NCI-H187 (cell line): Measurements from ENCODE around the gene TSTD2.
"Not testable (repeated sequence)": the region's sequence is repeated elsewhere in the genome, so short reads cannot be mapped to it uniquely, and the experiment has no call there.

Experiments
- DNase-seq, 2 experiments: peaks; one replicate each; lab custom pipeline; 2025; lab: John Stamatoyannopoulos, UW

The TSTD2 gene

GRCh38 chr9:97586909-97587308 is 46.3 kb downstream of the TSTD2 start:
- not testable (repeated sequence) for DNase-seq

DNA sequence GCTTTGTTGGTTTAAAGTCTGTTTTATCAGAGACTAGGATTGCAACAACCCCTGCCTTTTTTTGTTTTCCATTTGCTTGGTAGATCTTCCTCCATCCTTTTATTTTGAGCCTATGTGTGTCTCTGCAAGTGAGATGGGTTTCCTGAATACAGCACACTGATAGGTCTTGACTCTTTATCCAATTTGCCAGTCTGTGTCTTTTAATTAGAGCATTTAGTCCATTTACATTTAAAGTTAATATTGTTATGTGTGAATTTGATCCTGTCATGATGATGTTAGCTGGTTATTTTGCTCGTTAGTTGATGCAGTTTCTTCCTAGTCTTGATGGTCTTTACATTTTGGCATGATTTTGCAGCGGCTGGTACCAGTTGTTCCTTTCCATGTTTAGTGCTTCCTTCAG is 48.4 kb downstream of the TSTD2 start:
- DNase-seq: not testable (repeated sequence)

DNA sequence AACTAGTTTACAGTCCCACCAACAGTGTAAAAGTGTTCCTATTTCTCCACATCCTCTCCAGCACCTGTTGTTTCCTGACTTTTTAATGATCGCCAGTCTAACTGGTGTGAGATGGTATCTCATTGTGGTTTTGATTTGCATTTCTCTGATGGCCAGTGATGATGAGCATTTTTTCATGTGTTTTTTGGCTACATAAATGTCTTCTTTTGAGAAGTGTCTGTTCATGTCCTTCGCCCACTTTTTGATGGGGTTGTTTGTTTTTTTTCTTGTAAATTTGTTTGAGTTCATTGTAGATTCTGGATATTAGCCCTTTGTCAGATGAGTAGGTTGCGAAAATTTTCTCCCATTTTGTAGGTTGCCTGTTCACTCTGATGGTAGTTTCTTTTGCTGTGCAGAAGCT is 51.6 kb downstream of the TSTD2 start:
- not testable (repeated sequence) for DNase-seq

DNA sequence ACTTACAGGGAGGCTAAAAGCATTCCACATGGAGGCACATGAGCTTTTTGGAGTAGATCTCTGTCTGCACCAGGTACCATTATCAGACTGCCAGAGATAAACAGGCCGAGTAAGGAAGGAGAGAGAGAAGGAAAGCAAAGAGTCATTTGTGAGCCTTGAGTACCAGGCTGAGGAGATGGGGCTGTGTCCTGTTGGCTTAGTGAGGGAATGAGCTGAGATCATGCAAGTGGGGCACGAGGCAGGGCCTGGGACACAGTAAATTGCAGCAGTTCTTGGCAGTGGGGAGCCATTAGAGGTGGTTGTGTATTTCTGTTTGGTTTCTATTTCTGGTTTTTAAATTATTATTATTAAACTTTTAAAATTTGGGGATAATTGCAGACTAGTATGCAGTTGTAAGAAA is 53.3 kb downstream of the TSTD2 start:
- no peak for DNase-seq

DNA sequence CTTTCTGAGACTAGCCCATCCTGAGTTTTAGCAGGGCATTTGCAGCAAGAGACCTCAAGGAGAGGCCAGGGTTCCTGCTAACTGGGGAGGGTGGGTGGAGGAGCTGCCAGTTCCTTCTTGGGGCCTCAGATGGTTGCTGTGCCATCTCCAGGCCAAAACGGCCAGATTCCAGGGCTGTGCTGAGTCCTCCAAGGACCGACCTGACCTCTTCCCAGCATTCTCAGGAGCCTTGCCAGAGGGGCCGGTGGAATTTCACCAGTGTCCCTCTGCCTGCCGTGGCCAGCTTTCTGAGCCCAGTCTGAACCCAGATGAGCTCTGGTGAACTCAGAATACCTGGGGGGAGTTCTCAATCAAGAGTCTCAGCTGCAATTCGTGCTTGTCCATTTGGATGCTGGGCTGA is 54.3 kb downstream of the TSTD2 start:
- no peak for DNase-seq

GRCh38 chr9:97577051-97577450 is 56.1 kb downstream of the TSTD2 start:
- DNase-seq: no peak

- DNase-seq: no peak
These were observed 57.4 kb downstream of the TSTD2 start for GRCh38 chr9:97575673-97576200.

GRCh38 chr9:97574921-97575672 is 58.1 kb downstream of the TSTD2 start:
- DNase-seq: not testable (repeated sequence)

GRCh38 chr9:97574101-97574571 is 59.0 kb downstream of the TSTD2 start:
- not testable (repeated sequence) for DNase-seq

GRCh38 chr9:97573482-97574073 is 59.6 kb downstream of the TSTD2 start:
- DNase-seq: no peak

- no peak for DNase-seq
These were observed 60.2 kb downstream of the TSTD2 start for GRCh38 chr9:97572892-97573365.

DNA sequence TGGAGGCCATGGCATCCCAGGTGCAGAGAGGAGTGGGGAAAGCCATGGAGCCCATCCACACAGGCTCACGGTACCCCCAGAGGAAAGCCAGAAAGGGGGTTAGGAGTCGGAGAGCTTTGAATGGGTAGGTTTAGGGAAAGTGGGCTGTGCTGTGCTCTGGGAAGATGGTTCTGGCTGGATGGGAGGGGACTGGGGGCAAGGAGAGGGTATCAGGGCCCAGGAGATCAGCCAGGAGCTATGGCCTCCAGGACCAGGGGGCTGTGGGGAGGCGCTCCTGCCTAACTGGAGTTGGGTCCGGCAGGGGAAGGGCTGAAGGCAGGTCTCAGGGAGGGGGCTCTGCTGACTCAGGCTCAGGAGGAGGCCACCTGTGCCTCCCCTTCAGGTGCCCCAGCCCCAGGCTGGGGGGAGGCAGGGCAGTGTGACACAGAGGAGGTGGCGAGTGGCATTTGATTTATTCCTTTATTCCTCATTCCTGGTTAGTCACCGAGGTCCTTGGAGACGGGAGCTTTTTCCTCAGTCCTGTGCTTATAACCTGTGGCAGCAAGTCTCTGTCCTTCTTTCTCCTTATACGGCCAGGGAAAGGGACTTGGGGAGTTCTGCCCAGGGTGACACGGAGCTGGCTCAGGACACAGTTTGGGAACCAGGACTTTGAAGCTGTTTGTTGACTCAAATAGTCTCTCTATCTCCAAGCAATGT is 60.8 kb downstream of the TSTD2 start:
- DNase-seq: no peak

- no peak for DNase-seq
These were observed 61.5 kb downstream of the TSTD2 start for GRCh38 chr9:97571664-97572063.

DNA sequence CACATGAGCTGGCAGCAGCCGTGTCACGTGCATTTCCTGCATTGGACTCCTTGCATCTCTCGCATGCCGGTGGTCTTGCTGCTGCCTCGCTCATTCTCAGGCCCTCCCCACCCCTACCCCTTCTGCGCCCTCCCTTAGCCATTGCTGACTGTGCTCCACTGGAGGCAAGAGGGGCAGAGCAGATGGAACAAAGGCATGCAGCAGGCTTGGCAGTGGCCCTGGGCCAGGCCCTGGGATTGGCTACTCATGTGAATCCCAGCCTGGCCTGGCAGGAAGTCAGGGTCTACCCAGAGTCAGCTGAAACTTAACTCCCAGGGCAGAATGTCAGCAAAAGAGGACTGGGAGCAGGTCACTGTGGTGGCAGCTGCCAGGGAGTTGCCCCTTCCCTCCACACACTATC is 62.3 kb downstream of the TSTD2 start:
- no peak for DNase-seq

- DNase-seq: no peak
These were observed 64.5 kb downstream of the TSTD2 start for GRCh38 chr9:97568461-97569275.

- no peak for DNase-seq
These were observed 65.3 kb downstream of the TSTD2 start for GRCh38 chr9:97567894-97568202.

- no peak for DNase-seq
These were observed 65.8 kb downstream of the TSTD2 start for GRCh38 chr9:97567182-97567893.

GRCh38 chr9:97565262-97565661 is 67.9 kb downstream of the TSTD2 start:
- DNase-seq: no peak

DNA sequence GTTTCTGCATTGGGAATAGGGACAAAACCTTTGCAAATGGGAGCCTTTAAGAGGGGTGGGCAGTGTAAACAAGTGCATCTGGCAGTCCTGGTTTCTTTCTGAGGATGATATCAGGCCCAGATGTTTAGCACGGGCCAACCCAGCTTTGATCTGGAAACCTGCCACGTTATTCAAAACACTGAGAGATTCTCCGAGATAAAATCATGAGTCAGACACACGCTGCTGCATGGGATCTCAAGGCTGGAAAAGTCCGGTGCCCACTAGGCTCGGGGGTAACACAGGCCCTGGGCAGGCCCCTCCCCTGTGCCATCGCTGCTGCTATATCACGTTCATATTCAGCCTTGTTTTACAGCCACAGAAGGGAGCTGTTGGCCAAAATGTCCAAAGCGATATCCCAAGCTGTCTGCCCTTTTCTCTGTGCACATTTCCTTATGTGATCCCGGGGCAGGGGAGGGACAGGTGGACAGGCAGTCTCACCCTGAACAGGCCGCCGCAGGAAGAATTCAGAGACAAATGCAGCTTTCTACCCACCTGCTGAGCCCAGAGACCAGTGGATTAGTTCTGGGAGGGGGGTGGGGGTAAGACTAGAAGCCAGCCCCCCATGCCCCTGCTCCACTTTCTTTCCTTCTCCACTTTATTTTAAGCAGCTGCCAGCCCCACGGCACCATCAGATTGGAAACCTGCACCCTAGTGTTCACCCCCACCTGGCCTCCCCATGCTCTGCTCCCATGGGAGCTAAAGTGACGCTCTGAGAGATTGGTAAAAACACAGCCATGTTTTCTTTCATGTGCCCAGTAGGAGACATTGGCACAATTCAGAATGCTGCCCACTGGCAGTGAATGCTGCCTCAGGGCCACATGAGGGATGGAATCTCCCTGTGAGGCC is 68.6 kb downstream of the TSTD2 start:
- DNase-seq: no peak

DNA sequence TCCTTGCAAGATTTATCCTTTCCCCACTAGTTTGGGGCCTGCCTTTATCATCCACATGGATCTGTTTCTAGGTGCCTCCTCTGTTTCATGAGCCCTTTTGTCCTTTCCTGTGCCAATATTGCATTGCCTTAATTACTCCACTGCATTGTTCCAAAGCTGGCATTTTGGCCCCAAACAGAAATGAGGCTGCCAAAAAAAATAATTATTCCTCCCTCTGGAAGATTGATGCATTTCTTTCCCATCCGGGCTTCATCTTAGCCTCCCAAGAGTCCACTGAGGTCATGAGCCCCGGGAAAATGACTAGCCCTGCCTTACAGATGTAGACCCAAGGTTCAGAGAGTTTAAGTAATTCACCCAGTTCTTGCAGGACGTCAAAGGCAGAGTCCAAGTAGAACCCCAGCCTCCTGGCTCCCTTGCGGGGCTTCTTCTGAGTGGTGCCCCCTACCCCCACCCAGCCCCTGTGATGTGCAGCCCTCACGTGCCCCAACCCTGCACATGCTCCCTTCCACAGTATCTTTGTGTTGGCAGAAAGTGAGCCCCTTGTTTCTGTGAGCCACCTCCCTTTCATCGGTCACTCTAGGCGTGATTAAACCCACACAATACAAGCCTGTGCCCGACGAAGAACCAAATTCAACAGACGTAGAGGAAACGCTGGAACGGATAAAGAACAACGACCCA is 69.6 kb downstream of the TSTD2 start:
- no peak for DNase-seq
